Lung (tissue), 12 donors: Measurements from ENCODE around the gene MIF4GD. TPM values are rescaled to one million over a fixed set of nuclear protein-coding genes. Genes with fewer than 3 reads are reported as not detected.

Experiments
- ATAC-seq: fragments of 200-7000 bp; cut with Tn5 transposase; one replicate; pipeline ENCODE4 v1.9.1; 2020; ENCODE audit warnings: moderate number of reproducible peaks; ENCODE audit not compliant: insufficient read depth, low FRiP score
- DNase-seq, 3 donors: peaks; one replicate each; pipeline ENCODE4 v3.0.0-alpha.2; 2013 to 2017
- H3K27ac ChIP-seq, 2 donors: one replicate each; pipeline ENCODE4 v1.5.1; 2013; ENCODE audit warnings: mild to moderate bottlenecking in 2 of 2, moderate library complexity in 2 of 2, control low read depth in 1 of 2, inconsistent platforms in 1 of 2, low read depth in 1 of 2, low read length in 1 of 2
- H3K27me3 ChIP-seq, 3 donors: one replicate each; pipeline ENCODE4 v1.5.1; 2013; ENCODE audit warnings: low read length in 2 of 3; ENCODE audit not compliant: control insufficient read depth in 3 of 3, insufficient read depth in 3 of 3
- H3K36me3 ChIP-seq, 4 donors: one replicate each; pipeline ENCODE4 v1.5.1; 2013; ENCODE audit warnings: low read length in 4 of 4, mild to moderate bottlenecking in 1 of 4, moderate library complexity in 1 of 4; ENCODE audit not compliant: control insufficient read depth in 4 of 4, insufficient read depth in 4 of 4
- H3K4me1 ChIP-seq, 5 donors: one replicate each; pipeline ENCODE4 v1.5.1; 2013; ENCODE audit warnings: low read length in 5 of 5, mild to moderate bottlenecking in 2 of 5, moderate library complexity in 1 of 5; ENCODE audit not compliant: control insufficient read depth in 5 of 5, insufficient read depth in 5 of 5
- H3K4me3 ChIP-seq: one replicate; pipeline ENCODE4 v1.5.1; 2013; ENCODE audit warnings: mild to moderate bottlenecking, control low read depth, moderate library complexity
- H3K9ac ChIP-seq, 2 donors: one replicate each; pipeline ENCODE4 v1.5.1; 2013; ENCODE audit warnings: low read length in 2 of 2, control low read depth in 1 of 2; ENCODE audit not compliant: insufficient read depth in 1 of 2
- H3K9me3 ChIP-seq, 4 donors: one replicate each; pipeline ENCODE4 v1.5.1; 2013; ENCODE audit warnings: low read length in 3 of 4, mild to moderate bottlenecking in 1 of 4, moderate library complexity in 1 of 4; ENCODE audit not compliant: control insufficient read depth in 4 of 4, insufficient read depth in 3 of 4
- CTCF ChIP-seq: IDR thresholded peaks from 2 replicates; pipeline ENCODE4 v1.5.1; 2012; ENCODE audit warnings: mild to moderate bottlenecking; ENCODE audit errors: control extremely low read depth, extremely low read depth
- WGBS, 2 donors: extraction: QIAGEN DNeasy Blood & Tissue Kit; methylation state at CpG; one replicate each; pipeline ENCODE4 v1.1.7; 2013; 5-methylcytosine and 5-hydroxymethylcytosine counted together
- polyA plus RNA-seq, 2 donors: library from polyadenylated mRNA; stranded (reverse); fragments of 200-250 nt; gene quantifications; one replicate each; pipeline ENCODE4 v1.2.1, GENCODE V29; 2013
- total RNA-seq, 2 donors: library from RNA; depleted of rRNA in 1 of 2; stranded (reverse); fragments of >200 nt in 1 of 2; gene quantifications; one replicate each; pipeline ENCODE4 v1.2.1, GENCODE V29; 2014 to 2021
- donor health status: control.
- donor health status: control.
- donor health status: Bipolar disorder and iron deficiency.
- donor health status: healthy.
- donor health status: DM: yes; HTN: yes; CAD: no.

The MIF4GD gene
- total and polyA plus RNA-seq, 4 donors: 9.7 to 34.8 (median 23.0) TPM

DNA sequence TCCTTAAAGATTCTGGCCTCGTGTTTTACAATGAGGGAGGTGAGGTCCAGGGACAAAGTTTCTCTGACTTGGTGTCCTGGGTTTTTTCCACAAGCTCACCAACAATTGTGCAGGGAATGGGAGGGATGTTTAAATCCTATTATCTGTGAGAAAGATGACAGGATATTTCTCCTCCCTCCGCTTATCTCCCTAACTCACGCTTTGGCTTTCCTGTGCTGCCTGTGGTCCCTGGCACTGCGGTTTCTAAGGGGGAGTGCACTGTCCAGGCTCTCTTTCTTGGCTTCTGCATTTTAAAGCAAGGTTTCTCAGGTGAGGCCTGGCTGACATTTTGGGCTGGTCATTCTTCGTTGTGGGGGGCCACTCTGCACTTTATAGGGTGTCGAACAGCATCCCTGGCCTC, 26.0 kb downstream of the MIF4GD start:
- H3K27ac ChIP-seq: no peak overlapping the region
- 82 to 85% methylated on average over 6 of the region's 6 CpGs for WGBS, 2 donors
- no peak overlapping the region for H3K4me3 ChIP-seq
- peaks cover 13 to 63% (median 35%) of the 10 kb centered on the region in 4 donors for H3K36me3 ChIP-seq
- no peaks in the 10 kb centered on the region for H3K9me3 ChIP-seq
- no peaks in the 10 kb centered on the region for H3K27me3 ChIP-seq
- ATAC-seq (no peak), DNase-seq (no peak)
- no peaks in the 10 kb centered on the region for H3K4me1 ChIP-seq
- TF ChIP-seq CTCF: no peak
- no peak overlapping the region for H3K9ac ChIP-seq

DNA sequence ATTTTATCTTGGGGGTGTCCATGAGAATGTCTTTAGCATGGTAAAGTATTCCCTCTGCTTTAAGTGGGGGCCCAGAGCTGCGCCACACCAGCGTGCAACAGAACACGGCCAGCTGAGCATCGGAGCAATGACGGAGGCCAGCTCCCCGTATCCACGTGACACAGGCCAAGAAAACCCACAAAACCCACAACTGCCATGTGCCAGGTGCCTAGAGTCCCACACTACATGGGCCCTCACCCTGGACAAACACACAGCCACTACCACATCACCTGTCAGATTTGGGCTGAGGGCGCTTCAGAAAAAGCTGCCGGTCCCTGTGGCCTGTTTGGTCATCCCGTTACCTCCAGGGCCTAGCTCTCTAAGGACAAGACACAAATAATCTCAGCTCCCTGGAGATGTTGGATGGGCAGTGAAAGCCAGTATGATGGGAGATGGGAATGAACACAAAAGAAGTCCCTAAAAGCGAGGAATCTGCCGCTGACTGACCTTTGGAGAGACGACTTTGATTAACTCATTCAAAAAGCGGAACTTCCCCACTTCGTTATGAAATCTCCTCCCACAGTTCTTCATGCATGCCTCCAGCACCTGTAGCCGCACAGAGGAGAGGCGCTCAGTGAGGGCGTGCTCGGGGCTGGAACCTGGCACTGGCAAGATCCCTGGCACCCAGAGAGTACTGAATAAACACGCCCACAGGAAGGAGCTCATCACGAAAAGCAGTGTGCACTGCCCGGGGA, 26.7 kb downstream of the MIF4GD start:
- no peak overlapping the region for H3K4me3 ChIP-seq
- no peaks in the 10 kb centered on the region for H3K4me1 ChIP-seq
- DNase-seq (no peak), ATAC-seq (no peak)
- H3K27me3 ChIP-seq: no peaks in the 10 kb centered on the region
- TF ChIP-seq CTCF: no peak
- peaks cover 13 to 70% (median 35%) of the 10 kb centered on the region in 4 donors for H3K36me3 ChIP-seq
- H3K9ac ChIP-seq: no peak overlapping the region
- H3K9me3 ChIP-seq: no peaks in the 10 kb centered on the region
- no peak overlapping the region for H3K27ac ChIP-seq
- WGBS, 2 donors: 54 to 79% methylated on average over 22 of the region's 22 CpGs

DNA sequence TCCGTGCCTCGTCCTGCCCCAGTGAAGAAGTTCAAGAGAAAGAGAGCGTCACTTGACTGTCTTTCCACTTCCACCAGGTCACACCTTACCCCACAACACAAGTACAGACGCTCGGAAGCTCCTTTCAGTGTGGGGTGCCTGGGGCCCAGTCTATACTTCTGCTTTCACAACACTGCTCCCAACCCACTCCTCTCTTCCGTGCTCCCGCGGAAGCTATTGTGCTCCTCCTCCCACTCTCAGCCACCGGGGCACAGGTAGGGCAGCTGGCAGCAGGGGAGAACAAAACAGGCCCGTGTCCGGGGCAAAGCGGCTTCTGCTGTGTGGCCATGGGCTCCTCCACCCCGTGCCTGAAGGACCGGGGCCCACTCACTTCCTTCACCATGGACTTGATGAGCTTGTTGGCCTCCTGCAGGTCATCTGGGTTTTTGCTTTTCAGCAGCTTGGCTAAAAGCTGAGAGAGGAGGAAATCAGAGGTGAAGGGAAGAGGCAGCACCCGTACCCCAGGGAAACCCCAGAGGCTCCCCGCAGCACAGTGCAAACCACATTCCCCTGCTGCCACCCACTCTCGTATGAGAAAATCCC, 28.5 kb downstream of the MIF4GD start:
- peaks cover 13 to 85% (median 45%) of the 10 kb centered on the region in 4 donors for H3K36me3 ChIP-seq
- H3K27me3 ChIP-seq: no peaks in the 10 kb centered on the region
- no peaks in the 10 kb centered on the region for H3K4me1 ChIP-seq
- DNase-seq (no peak), ATAC-seq (no peak)
- TF ChIP-seq CTCF: no peak
- 82 to 83% methylated on average over 17 of the region's 17 CpGs for WGBS, 2 donors
- no peak overlapping the region for H3K9ac ChIP-seq
- no peak overlapping the region for H3K27ac ChIP-seq
- H3K9me3 ChIP-seq: no peaks in the 10 kb centered on the region
- no peak overlapping the region for H3K4me3 ChIP-seq
